IMR-90 (cell line): ENCODE measurements around the gene ANAPC5. TPM values are rescaled to one million over a fixed set of nuclear protein-coding genes. Genes with fewer than 3 reads are reported as not detected.
A peak's percentile ranks its signal among the peaks of the same experiment; 100 is the strongest.

Experiments used
- ATAC-seq: fragments of 200-7000 bp; cut with Tn5 transposase; 2 replicates; pipeline ENCODE4 v1.9.1; 2020; ENCODE audit warnings: low read depth, mild to moderate bottlenecking, moderate library complexity
- BruUV-seq: library from RNA; stranded (reverse); fragments of 400-500 nt; replicated peaks from 2 replicates; lab custom pipeline; 2021; lab: Mats Ljungman, UMichigan
- CTCF ChIA-PET: fragments of 300-600 bp; formaldehyde crosslinking; extraction: SDS; loops from one replicate; lab custom pipeline; 2021; ENCODE audit warnings: antibody characterized with exemption; lab: Yijun Ruan, JAX
- POLR2A ChIA-PET: fragments of 300-600 bp; sonication (Branson Sonifier 250); formaldehyde crosslinking; loops from one replicate; lab custom pipeline; 2022; ENCODE audit warnings: antibody characterized with exemption; ENCODE audit not compliant: unreplicated experiment; lab: Charles Lee
- DNase-seq: peaks from one replicate; pipeline ENCODE4 v3.0.0; 2013
- H2AFZ ChIP-seq: replicated peaks from 2 replicates; pipeline ENCODE3; 2013; ENCODE audit warnings: low read length, mild to moderate bottlenecking; ENCODE audit not compliant: poor library complexity
- H2AK5ac ChIP-seq: 2 replicates; pipeline ENCODE4 v1.6.1; 2013; ENCODE audit warnings: low read depth, low read length, inconsistent platforms
- H2AK9ac ChIP-seq: replicated peaks from 2 replicates; pipeline ENCODE3; 2013; ENCODE audit warnings: mild to moderate bottlenecking, low read depth, low read length, moderate library complexity; ENCODE audit not compliant: poor library complexity
- H2BK120ac ChIP-seq: 2 replicates; pipeline ENCODE4 v1.6.1; 2013; ENCODE audit warnings: low read depth, low read length, inconsistent platforms
- H2BK15ac ChIP-seq: 3 replicates; pipeline ENCODE4 v1.6.1; 2013; ENCODE audit warnings: low read depth, low read length, inconsistent platforms
- H2BK20ac ChIP-seq: 2 replicates; pipeline ENCODE4 v1.6.1; 2013; ENCODE audit warnings: low read depth, mild to moderate bottlenecking, inconsistent platforms, low read length, moderate library complexity
- H2BK5ac ChIP-seq: 2 replicates; pipeline ENCODE4 v1.6.1; 2013; ENCODE audit warnings: mild to moderate bottlenecking, low read depth, low read length, inconsistent platforms; ENCODE audit not compliant: poor library complexity, severe bottlenecking
- H3K14ac ChIP-seq: replicated peaks from 2 replicates; pipeline ENCODE4 v1.6.1; 2013; ENCODE audit warnings: low read depth, low read length, inconsistent platforms
- H3K18ac ChIP-seq: 2 replicates; pipeline ENCODE4 v1.6.1; 2013; ENCODE audit warnings: low read depth, low read length, control low read depth
- H3K23ac ChIP-seq: 2 replicates; pipeline ENCODE4 v1.6.1; 2013; ENCODE audit warnings: low read depth, low read length, inconsistent platforms
- H3K27ac ChIP-seq: 2 replicates; pipeline ENCODE4 v1.5.1; 2013; ENCODE audit warnings: mild to moderate bottlenecking, control low read depth, low read length; ENCODE audit not compliant: insufficient read depth
- H3K27me3 ChIP-seq: 2 replicates; pipeline ENCODE4 v1.6.1; 2013; ENCODE audit warnings: low read length; ENCODE audit not compliant: control insufficient read depth, insufficient read depth
- H3K36me3 ChIP-seq: 2 replicates; pipeline ENCODE4 v1.6.1; 2013; ENCODE audit warnings: low read length, mixed read lengths; ENCODE audit not compliant: control insufficient read depth, insufficient read depth
- H3K4ac ChIP-seq: 2 replicates; pipeline ENCODE4 v1.6.1; 2013; ENCODE audit warnings: low read depth, low read length, inconsistent platforms
- H3K4me1 ChIP-seq: 2 replicates; pipeline ENCODE4 v1.6.1; 2013; ENCODE audit warnings: low read length, mixed read lengths; ENCODE audit not compliant: control insufficient read depth, insufficient read depth
- H3K4me2 ChIP-seq: 2 replicates; pipeline ENCODE4 v1.6.1; 2013; ENCODE audit warnings: low read depth, mild to moderate bottlenecking, control low read depth, low read length, moderate library complexity
- H3K4me3 ChIP-seq: 2 replicates; pipeline ENCODE4 v1.5.1; 2013; ENCODE audit warnings: low read depth, mild to moderate bottlenecking, control low read depth, low read length, moderate library complexity; ENCODE audit not compliant: insufficient read depth
- H3K56ac ChIP-seq: 2 replicates; pipeline ENCODE4 v1.6.1; 2013; ENCODE audit warnings: low read length, inconsistent platforms; ENCODE audit not compliant: insufficient read depth; ENCODE audit errors: extremely low read depth
- H3K79me1 ChIP-seq, 2 experiments: 2 replicates each; pipeline ENCODE4 v1.6.1; 2013; ENCODE audit warnings: low read length in 2 of 2, inconsistent platforms in 1 of 2, low read depth in 1 of 2
- H3K9ac ChIP-seq: 2 replicates; pipeline ENCODE4 v1.6.1; 2013; ENCODE audit warnings: low read depth, low read length, control low read depth
- H3K9me1 ChIP-seq: 2 replicates; pipeline ENCODE4 v1.6.1; 2013; ENCODE audit warnings: low read length, inconsistent platforms; ENCODE audit not compliant: insufficient read depth
- H3K9me3 ChIP-seq: 2 replicates; pipeline ENCODE4 v1.6.1; 2013; ENCODE audit warnings: low read length; ENCODE audit not compliant: control insufficient read depth, insufficient read depth
- H4K20me1 ChIP-seq: 2 replicates; pipeline ENCODE4 v1.6.1; 2013; ENCODE audit warnings: low read length, inconsistent platforms; ENCODE audit not compliant: insufficient read depth
- H4K5ac ChIP-seq: 2 replicates; pipeline ENCODE4 v1.6.1; 2013; ENCODE audit warnings: mild to moderate bottlenecking, low read depth, low read length, control low read depth
- H4K8ac ChIP-seq, 2 experiments: 2 replicates each; pipeline ENCODE4 v1.6.1; 2013; ENCODE audit warnings: low read depth in 2 of 2, low read length in 2 of 2, control low read depth in 1 of 2, inconsistent platforms in 1 of 2
- H4K91ac ChIP-seq: 2 replicates; pipeline ENCODE4 v1.6.1; 2013; ENCODE audit warnings: low read depth, low read length, inconsistent platforms; ENCODE audit not compliant: insufficient read depth
- BHLHE40 ChIP-seq: fragments of 150-350 bp; IDR thresholded peaks from 2 replicates; pipeline ENCODE4 v1.6.1; 2016; ENCODE audit warnings: mild to moderate bottlenecking, low read depth, low read length
- CHD1 ChIP-seq: IDR thresholded peaks from 2 replicates; pipeline ENCODE4 v1.6.1; 2012; ENCODE audit warnings: low read depth, low read length, improper control_type of control experiment
- MAFK ChIP-seq: IDR thresholded peaks from 2 replicates; pipeline ENCODE4 v1.6.1; 2012; ENCODE audit warnings: low read depth, low read length, improper control_type of control experiment
- MAZ ChIP-seq: IDR thresholded peaks from 2 replicates; pipeline ENCODE4 v1.6.1; 2012; ENCODE audit warnings: low read depth, mild to moderate bottlenecking, low read length, improper control_type of control experiment, moderate library complexity, borderline replicate concordance
- NFE2L2 ChIP-seq: fragments of 150-350 bp; IDR thresholded peaks from 2 replicates; pipeline ENCODE4 v1.6.1; 2016; ENCODE audit warnings: low read depth, mild to moderate bottlenecking, low read length
- WGBS, 2 experiments: methylation state at CpG; one replicate each; pipeline versions ENCODE4 v1.1.5 to v1.1.7; 2013; ENCODE audit warnings: missing lambda C conversion rate in 2 of 2; ENCODE audit not compliant: insufficient read length in 1 of 2; ENCODE audit errors: extremely low coverage in 2 of 2; 5-methylcytosine and 5-hydroxymethylcytosine counted together
- dilution Hi-C: fragments of 300-500 bp; cut with HindIII; formaldehyde crosslinking; loops from one replicate; pipeline ENCODE4 v1.14.3; 2018; ENCODE audit warnings: low sequenced_read_pairs; ENCODE audit not compliant: unreplicated experiment
- in situ Hi-C: fragments of 300-500 bp; cut with MboI; formaldehyde crosslinking; loops from 3 replicates; pipeline ENCODE4 v1.14.3; 2019; ENCODE audit warnings: low sequenced_read_pairs, inconsistent platforms, mixed read lengths
- intact Hi-C: fragments of 100-400 bp; cut with micrococcal nuclease; formaldehyde crosslinking; loops from 2 replicates; pipeline ENCODE4 v1.10.0; 2022
- polyA plus RNA-seq, 3 experiments: library from polyadenylated mRNA; depleted of rRNA; stranded (reverse); fragments of >200 nt; gene quantifications; 2 replicates each; pipeline ENCODE4 v1.2.3, GENCODE V29; 2012; ENCODE audit warnings: low replicate concordance in 1 of 3
- total RNA-seq: library from RNA; depleted of rRNA; stranded (reverse); fragments of >200 nt; gene quantifications from 2 replicates; pipeline ENCODE4 v1.2.3, GENCODE V29; 2012
- TF ChIP-seq, protein P1 (sequence below): fragments of 150-350 bp; IDR thresholded peaks from 2 replicates; pipeline ENCODE4 v1.6.1; 2016; ENCODE audit warnings: low read depth, mild to moderate bottlenecking, low read length, moderate library complexity, borderline replicate concordance

Gene ANAPC5
- total and polyA plus RNA-seq, 2 of the 4 experiments (the other 2 are of a cell fraction), result 157 to 211 TPM

DNA sequence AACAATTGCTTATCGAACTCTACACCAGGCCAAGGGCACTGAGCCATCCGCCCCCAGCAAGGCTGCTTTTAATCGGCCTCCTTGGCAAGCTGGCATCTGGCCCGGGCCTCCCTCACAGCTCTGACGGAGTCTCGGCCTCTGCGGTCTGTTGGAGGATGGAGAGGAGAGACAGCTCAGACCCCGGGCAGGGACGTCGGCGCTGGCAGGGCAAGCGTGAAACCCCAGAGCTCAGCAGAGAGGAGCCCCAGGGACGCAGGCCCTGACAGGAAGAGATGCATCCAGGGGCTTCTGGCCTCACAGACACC, 73.2 kb downstream of the ANAPC5 start:
- CTCF ChIA-PET, result no interaction called here
- H2AK9ac ChIP-seq, result no peak overlapping the region
- DNase-seq (peak; percentile 74), ATAC-seq (peak; percentile 69)
- H4K8ac ChIP-seq, result 0 out of 4 replicates have a peak overlapping the region, but pooled peaks of 1 of the 2 experiments have one; percentile 56
- H3K56ac ChIP-seq, result no peak overlapping the region
- peaks cover 6% of the 10 kb centered on the region for H3K4me1 ChIP-seq
- H4K5ac ChIP-seq, result no peak overlapping the region
- H3K9me3 ChIP-seq, result no peaks in the 10 kb centered on the region
- no peaks in the 10 kb centered on the region for H3K27me3 ChIP-seq
- H3K14ac ChIP-seq, result 0 out of 2 replicates have a peak overlapping the region, but pooled peaks have one; percentile 14
- TF ChIP-seq CHD1 (no peak), MAFK (no peak), BHLHE40 (no peak), NFE2L2 (no peak), MAZ (no peak; the same call in 1 of the 2 replicates)
- TF ChIP-seq, protein P1, sequence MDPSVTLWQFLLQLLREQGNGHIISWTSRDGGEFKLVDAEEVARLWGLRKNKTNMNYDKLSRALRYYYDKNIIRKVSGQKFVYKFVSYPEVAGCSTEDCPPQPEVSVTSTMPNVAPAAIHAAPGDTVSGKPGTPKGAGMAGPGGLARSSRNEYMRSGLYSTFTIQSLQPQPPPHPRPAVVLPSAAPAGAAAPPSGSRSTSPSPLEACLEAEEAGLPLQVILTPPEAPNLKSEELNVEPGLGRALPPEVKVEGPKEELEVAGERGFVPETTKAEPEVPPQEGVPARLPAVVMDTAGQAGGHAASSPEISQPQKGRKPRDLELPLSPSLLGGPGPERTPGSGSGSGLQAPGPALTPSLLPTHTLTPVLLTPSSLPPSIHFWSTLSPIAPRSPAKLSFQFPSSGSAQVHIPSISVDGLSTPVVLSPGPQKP, result no peak
- no peak overlapping the region; the same call in 1 of the 2 replicates for H4K91ac ChIP-seq
- 0 out of 2 replicates have a peak, but pooled peaks cover 3% of the 10 kb centered on the region for H4K20me1 ChIP-seq
- H2BK20ac ChIP-seq, result no peak overlapping the region
- no peak overlapping the region for H2AK5ac ChIP-seq
- H3K4me2 ChIP-seq, result peak overlapping the region; percentile 10; the same call in 1 of the 2 replicates
- peaks cover 4% of the 10 kb centered on the region for H3K36me3 ChIP-seq
- H2BK5ac ChIP-seq, result no peak overlapping the region
- dilution Hi-C loops, result no loop called here
- H3K4me3 ChIP-seq, result no peak overlapping the region
- H2AFZ ChIP-seq, result peak overlapping the region; percentile 57
- H3K79me1 ChIP-seq, result peaks cover 11 to 52% of the 10 kb centered on the region in 2 experiments
- H3K9ac ChIP-seq, result no peak overlapping the region
- POLR2A ChIA-PET, result interaction anchor here (0.6 kb wide), 1 partner anchor 17 kb away, joined by 6 read pairs; the partner anchor contains the start of gene CAMKK2
- H3K23ac ChIP-seq, result peak overlapping the region; percentile 39; the same call in 1 of the 2 replicates
- H3K9me1 ChIP-seq, result peaks cover 6% of the 10 kb centered on the region
- WGBS, 2 experiments, result no CpG with 5 or more reads among the region's 13 CpGs
- no TSS peak for BruUV-seq
- in situ Hi-C loops, result no loop called here
- H3K18ac ChIP-seq, result no peak overlapping the region
- intact Hi-C loops, result no loop called here
- no peak overlapping the region for H3K4ac ChIP-seq
- no peak overlapping the region for H2BK15ac ChIP-seq
- no peak overlapping the region for H2BK120ac ChIP-seq
- H3K27ac ChIP-seq, result no peak overlapping the region
